ENCODE results near the gene EFS.

The EFS gene

GRCh38 chr14:23377573-23378563 lies 12.9 kb upstream of the EFS start:
- no peak for DNase-seq

GRCh38 chr14:23377198-23377550 lies 12.2 kb upstream of the EFS start:
- DNase-seq: no peak

- DNase-seq: peak; percentile 96
Observed at GRCh38 chr14:23376482-23377197, 11.7 kb upstream of the EFS start, which contains the start of gene CMTM5. Gene CMTM5 (plus strand): TSS chr14:23377046. CDS start chr14:23377252, 206 bp downstream.

- no peak for DNase-seq
Observed at GRCh38 chr14:23375527-23376251, 10.7 kb upstream of the EFS start.

GRCh38 chr14:23373041-23373440 lies 8.1 kb upstream of the EFS start:
- no peak for DNase-seq

GRCh38 chr14:23372509-23372908 lies 7.5 kb upstream of the EFS start, which contains the start of gene IL25:
Gene IL25 (plus strand): TSS chr14:23372809.
- DNase-seq: no peak

- no peak for DNase-seq
Observed at GRCh38 chr14:23371865-23372264, 6.9 kb upstream of the EFS start.

GRCh38 chr14:23370221-23370620 lies 5.2 kb upstream of the EFS start:
- DNase-seq: no peak

- peak; percentile 100 for DNase-seq
Observed at GRCh38 chr14:23366426-23366921, 1.5 kb upstream of the EFS start.

- peak; percentile 100 for DNase-seq
Observed at GRCh38 chr14:23365732-23366425, 907 bp upstream of the EFS start.

- peak; percentile 92 for DNase-seq
Observed at GRCh38 chr14:23364164-23365035, 572 bp downstream of the EFS start.

GRCh38 chr14:23362200-23362599 lies 2.8 kb downstream of the EFS start:
- DNase-seq: peak; percentile 84

- peak; percentile 85 for DNase-seq
Observed at GRCh38 chr14:23361763-23362162, 3.2 kb downstream of the EFS start.

GRCh38 chr14:23361320-23361719 lies 3.7 kb downstream of the EFS start:
- no peak for DNase-seq

- DNase-seq: no peak
Observed at GRCh38 chr14:23360496-23360895, 4.5 kb downstream of the EFS start.

GRCh38 chr14:23359722-23360447 lies 5.1 kb downstream of the EFS start:
- DNase-seq: no peak

- DNase-seq: no peak
Observed at GRCh38 chr14:23359167-23359626, 5.8 kb downstream of the EFS start.

GRCh38 chr14:23358553-23359166 lies 6.3 kb downstream of the EFS start:
- DNase-seq: no peak

GRCh38 chr14:23358042-23358441 lies 6.9 kb downstream of the EFS start:
- DNase-seq: peak; percentile 85

GRCh38 chr14:23357261-23357660 lies 7.7 kb downstream of the EFS start:
- DNase-seq: no peak
